GM23338 (cell line): Measurements from ENCODE around the gene CD2BP2. TPM values are rescaled to one million over a fixed set of nuclear protein-coding genes. Genes with fewer than 3 reads are reported as not detected.
A peak's percentile ranks its signal among the peaks of the same experiment; 100 is the strongest.

Experiments used
- ATAC-seq: fragments of 200-7000 bp; cut with Tn5 transposase; 3 replicates; pipeline ENCODE4 v1.9.1; 2020
- DNase-seq: peaks from one replicate; pipeline ENCODE4 v3.0.0-alpha.2; 2015; ENCODE audit warnings: low spot score
- H2AFZ ChIP-seq: fragments of 200-600 bp; sonication (generic); 2 replicates; pipeline ENCODE4 v1.8.0; 2016; ENCODE audit warnings: antibody characterized with exemption, mild to moderate bottlenecking, moderate library complexity
- H3F3A ChIP-seq: fragments of 200-600 bp; sonication (generic); replicated peaks from 2 replicates; pipeline ENCODE4 v1.8.0; 2017; ENCODE audit warnings: antibody characterized with exemption, mixed run types, low read depth
- H3K27ac ChIP-seq: fragments of 200-600 bp; sonication (generic); 2 replicates; pipeline ENCODE4 v1.6.1; 2016; ENCODE audit warnings: low read depth
- H3K27me3 ChIP-seq: fragments of 200-600 bp; sonication (generic); 2 replicates; pipeline ENCODE4 v1.8.0; 2016; ENCODE audit warnings: mild to moderate bottlenecking, mixed run types, moderate library complexity; ENCODE audit not compliant: insufficient read depth
- H3K36me3 ChIP-seq: fragments of 200-600 bp; sonication (generic); 2 replicates; pipeline ENCODE4 v1.8.0; 2016; ENCODE audit warnings: mild to moderate bottlenecking; ENCODE audit not compliant: insufficient read depth
- H3K4me1 ChIP-seq: fragments of 200-600 bp; sonication (generic); 2 replicates; pipeline ENCODE4 v1.8.0; 2016; ENCODE audit warnings: mild to moderate bottlenecking, moderate library complexity; ENCODE audit not compliant: insufficient read depth
- H3K4me2 ChIP-seq: fragments of 200-600 bp; sonication (generic); 2 replicates; pipeline ENCODE4 v1.7.1; 2017; ENCODE audit warnings: mixed run types
- H3K4me3 ChIP-seq: fragments of 200-600 bp; sonication (generic); 2 replicates; pipeline ENCODE4 v1.6.1; 2016; ENCODE audit warnings: mixed run types
- H3K79me2 ChIP-seq: fragments of 200-600 bp; sonication (generic); replicated peaks from 2 replicates; pipeline ENCODE4 v1.8.0; 2017; ENCODE audit warnings: mild to moderate bottlenecking; ENCODE audit not compliant: insufficient read depth
- H3K9me2 ChIP-seq: fragments of 200-600 bp; sonication (generic); 2 replicates; pipeline ENCODE4 v1.8.0; 2017; ENCODE audit not compliant: insufficient read depth
- H4K20me1 ChIP-seq: fragments of 200-600 bp; sonication (generic); replicated peaks from 2 replicates; pipeline ENCODE4 v1.8.0; 2017; ENCODE audit warnings: mild to moderate bottlenecking; ENCODE audit not compliant: insufficient read depth
- H3K27ac Mint-ChIP-seq: 2 replicates; pipeline ENCODE4 v1.8.0; 2020; ENCODE audit warnings: inconsistent platforms, mild to moderate bottlenecking, moderate library complexity, mixed read lengths
- H3K27me3 Mint-ChIP-seq: 3 replicates; pipeline ENCODE4 v1.8.0; 2022; ENCODE audit warnings: low read depth, mild to moderate bottlenecking, moderate library complexity, mixed read lengths, inconsistent platforms; ENCODE audit not compliant: insufficient read depth, poor library complexity
- H3K36me3 Mint-ChIP-seq: 3 replicates; pipeline ENCODE4 v1.8.0; 2021; ENCODE audit warnings: low read depth, mild to moderate bottlenecking, inconsistent platforms, moderate library complexity, mixed read lengths
- H3K4me1 Mint-ChIP-seq: 3 replicates; pipeline ENCODE4 v1.8.0; 2020; ENCODE audit warnings: mild to moderate bottlenecking, inconsistent platforms, mixed read lengths
- H3K4me3 Mint-ChIP-seq: 3 replicates; pipeline ENCODE4 v1.8.0; 2021; ENCODE audit warnings: moderate library complexity, mild to moderate bottlenecking, inconsistent platforms, mixed read lengths
- H3K9me3 Mint-ChIP-seq: 3 replicates; pipeline ENCODE4 v1.8.0; 2020; ENCODE audit warnings: moderate library complexity, mild to moderate bottlenecking, inconsistent platforms, mixed read lengths
- CREB1 ChIP-seq: fragments of 250-450 bp; sonication (Bioruptor Pico); IDR thresholded peaks from 2 replicates; pipeline ENCODE4 v1.5.0; 2020; ENCODE audit warnings: low read depth, mild to moderate bottlenecking, moderate library complexity
- CTCF ChIP-seq, 2 experiments: fragments of 200-600 bp in 1 of 2; sonication (generic) in 1 of 2; conservative IDR thresholded peaks; 2 replicates each; pipeline versions ENCODE4 v1.5.1 to v1.6.1; 2016 to 2017; ENCODE audit warnings: antibody characterized with exemption in 2 of 2, low read depth in 2 of 2, mild to moderate bottlenecking in 2 of 2, moderate library complexity in 1 of 2
- ETS1 ChIP-seq: IDR thresholded peaks from 2 replicates; pipeline ENCODE4 v1.6.1; 2016; ENCODE audit warnings: antibody characterized with exemption
- EZH2 ChIP-seq: fragments of 200-600 bp; sonication (generic); IDR thresholded peaks from one replicate; pipeline ENCODE4 v1.8.0; 2017; ENCODE audit warnings: antibody characterized with exemption, mild to moderate bottlenecking, low read depth; ENCODE audit not compliant: unreplicated experiment
- EZH2phosphoT487 ChIP-seq: fragments of 200-600 bp; sonication (generic); IDR thresholded peaks from one replicate; pipeline ENCODE4 v1.8.1; 2018; ENCODE audit warnings: antibody characterized with exemption; ENCODE audit not compliant: unreplicated experiment
- JUNB ChIP-seq: IDR thresholded peaks from one replicate; pipeline ENCODE4 v1.6.1; 2016; ENCODE audit warnings: antibody characterized with exemption; ENCODE audit not compliant: unreplicated experiment
- NANOG ChIP-seq: IDR thresholded peaks from 2 replicates; pipeline ENCODE4 v1.6.1; 2016; ENCODE audit warnings: antibody characterized with exemption, borderline replicate concordance
- POLR2AphosphoS5 ChIP-seq: IDR thresholded peaks from 2 replicates; pipeline ENCODE4 v1.6.1; 2016; ENCODE audit warnings: antibody characterized with exemption, low read depth
- REST ChIP-seq: IDR thresholded peaks from one replicate; pipeline ENCODE4 v1.6.1; 2018; ENCODE audit warnings: antibody characterized with exemption; ENCODE audit not compliant: unreplicated experiment
- STAT1 ChIP-seq: IDR thresholded peaks from one replicate; pipeline ENCODE4 v1.6.1; 2016; ENCODE audit warnings: antibody characterized with exemption; ENCODE audit not compliant: unreplicated experiment
- ZNF114 ChIP-seq: fragments of 250-450 bp; sonication (Bioruptor Pico); IDR thresholded peaks from 2 replicates; pipeline ENCODE4 v1.5.0; 2020; ENCODE audit warnings: mild to moderate bottlenecking, moderate library complexity
- ZNF331 ChIP-seq: fragments of 250-450 bp; sonication (Bioruptor Pico); IDR thresholded peaks from 2 replicates; pipeline ENCODE4 v1.5.0; 2020; ENCODE audit warnings: low read depth, mild to moderate bottlenecking, moderate library complexity
- polyA plus RNA-seq: library from polyadenylated mRNA; unstranded; fragments of >200 nt; fragmentation: Nextera tagmentation; extraction: Ambion mirVana; gene quantifications from 2 replicates; pipeline ENCODE4 v1.2.1, GENCODE V29; 2016
- total RNA-seq: library from RNA; depleted of rRNA; stranded (reverse); fragments of >200 nt; shearing (Covaris generic); gene quantifications from 2 replicates; pipeline ENCODE4 v1.2.3, GENCODE V29; 2014

Gene CD2BP2
- total and polyA plus RNA-seq, 2 experiments from 2014 or later: 23.1 to 38.7 TPM

GRCh38 chr16:30369091-30369937 is 14.2 kb upstream of the CD2BP2 start:
- Mint-ChIP-seq H3K4me3 (peak overlapping the region; percentile 78), H3K27ac (no peak overlapping the region), H3K36me3 (peaks cover 9% of the 10 kb centered on the region; the same call in 2 of the 3 replicates), H3K9me3 (no peaks in the 10 kb centered on the region), H3K27me3 (peaks cover 19% of the 10 kb centered on the region), H3K4me1 (peaks cover 33% of the 10 kb centered on the region)
- peaks cover 37% of the 10 kb centered on the region for H3K79me2 ChIP-seq
- TF ChIP-seq REST (no peak), POLR2AphosphoS5 (no peak), ZNF114 (CRISPR knock-in tag) (no peak), JUNB (no peak), EZH2phosphoT487 (no peak)
- peaks cover 10% of the 10 kb centered on the region; the same call in 1 of the 2 replicates for H4K20me1 ChIP-seq
- H3K36me3 ChIP-seq: no peaks in the 10 kb centered on the region
- H3K4me3 ChIP-seq: peak overlapping the region; percentile 85
- H3F3A ChIP-seq: no peaks in the 10 kb centered on the region
- peak; percentile 29 for DNase-seq
- no peak overlapping the region for H2AFZ ChIP-seq
- H3K27ac ChIP-seq: no peak overlapping the region
- peak overlapping the region; percentile 98 for H3K4me2 ChIP-seq
- H3K4me1 ChIP-seq: peaks cover 11% of the 10 kb centered on the region
- peak; percentile 0; the same call in 2 of the 3 replicates for ATAC-seq
- no peaks in the 10 kb centered on the region for H3K9me2 ChIP-seq
- H3K27me3 ChIP-seq: no peaks in the 10 kb centered on the region

- Histone ChIP-seq H3K27me3 (no peaks in the 10 kb centered on the region), H3K36me3 (no peaks in the 10 kb centered on the region), H3K9me2 (no peaks in the 10 kb centered on the region), H3K27ac (no peak overlapping the region), H4K20me1 (peaks cover 10% of the 10 kb centered on the region; the same call in 1 of the 2 replicates), H3K4me2 (peak overlapping the region; percentile 98), H3K4me3 (peak overlapping the region; percentile 85), H3K4me1 (peaks cover 11% of the 10 kb centered on the region), H3K79me2 (peaks cover 40% of the 10 kb centered on the region), H3F3A (no peaks in the 10 kb centered on the region), H2AFZ (no peak overlapping the region)
- DNase-seq: no peak
- no peak for TF ChIP-seq EZH2phosphoT487
- TF ChIP-seq CTCF (conservative IDR thresholded peaks at IDR 0.05; ENCODE audit: low read depth in 2 of 2): no peak
- no peak for TF ChIP-seq STAT1
- no peak for TF ChIP-seq ZNF331 (CRISPR knock-in tag)
- TF ChIP-seq POLR2AphosphoS5: no peak
- TF ChIP-seq ZNF114 (CRISPR knock-in tag): no peak
- TF ChIP-seq EZH2: no peak
- TF ChIP-seq NANOG: no peak
- no peak for TF ChIP-seq REST
- no peak for TF ChIP-seq CREB1 (CRISPR knock-in tag)
- no peak for TF ChIP-seq ETS1
- Mint-ChIP-seq H3K27ac (no peak overlapping the region), H3K4me3 (peak overlapping the region; percentile 78), H3K27me3 (peaks cover 19% of the 10 kb centered on the region), H3K4me1 (peaks cover 33% of the 10 kb centered on the region), H3K9me3 (no peaks in the 10 kb centered on the region), H3K36me3 (peaks cover 9% of the 10 kb centered on the region; the same call in 2 of the 3 replicates)
- no peak for ATAC-seq
These were observed 13.6 kb upstream of the CD2BP2 start for GRCh38 chr16:30368792-30369090.
